Uterus (tissue), 2 donors: ENCODE results near the gene CPEB3.

Experiments used
- POLR2A ChIP-seq, 2 donors: fragments of 450-650 bp; IDR thresholded peaks; one replicate each; pipeline ENCODE4 v1.6.1; 2016; ENCODE audit warnings: antibody characterized with exemption in 2 of 2, mild to moderate bottlenecking in 1 of 2, moderate library complexity in 1 of 2
- TF ChIP-seq, protein P1 (sequence below), 4 experiments: fragments of 200-600 bp in 2 of 4; fragments of 450-650 bp in 2 of 4; sonication (generic) in 2 of 4; IDR thresholded peaks; one replicate each; pipeline ENCODE4 v1.5.1; 2016 to 2019; ENCODE audit warnings: antibody characterized with exemption in 4 of 4, mild to moderate bottlenecking in 2 of 4, moderate library complexity in 1 of 4

- no peak for TF ChIP-seq POLR2A (IDR thresholded peaks at IDR 0.05)
- TF ChIP-seq, protein P1, sequence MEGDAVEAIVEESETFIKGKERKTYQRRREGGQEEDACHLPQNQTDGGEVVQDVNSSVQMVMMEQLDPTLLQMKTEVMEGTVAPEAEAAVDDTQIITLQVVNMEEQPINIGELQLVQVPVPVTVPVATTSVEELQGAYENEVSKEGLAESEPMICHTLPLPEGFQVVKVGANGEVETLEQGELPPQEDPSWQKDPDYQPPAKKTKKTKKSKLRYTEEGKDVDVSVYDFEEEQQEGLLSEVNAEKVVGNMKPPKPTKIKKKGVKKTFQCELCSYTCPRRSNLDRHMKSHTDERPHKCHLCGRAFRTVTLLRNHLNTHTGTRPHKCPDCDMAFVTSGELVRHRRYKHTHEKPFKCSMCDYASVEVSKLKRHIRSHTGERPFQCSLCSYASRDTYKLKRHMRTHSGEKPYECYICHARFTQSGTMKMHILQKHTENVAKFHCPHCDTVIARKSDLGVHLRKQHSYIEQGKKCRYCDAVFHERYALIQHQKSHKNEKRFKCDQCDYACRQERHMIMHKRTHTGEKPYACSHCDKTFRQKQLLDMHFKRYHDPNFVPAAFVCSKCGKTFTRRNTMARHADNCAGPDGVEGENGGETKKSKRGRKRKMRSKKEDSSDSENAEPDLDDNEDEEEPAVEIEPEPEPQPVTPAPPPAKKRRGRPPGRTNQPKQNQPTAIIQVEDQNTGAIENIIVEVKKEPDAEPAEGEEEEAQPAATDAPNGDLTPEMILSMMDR (IDR thresholded peaks at IDR 0.05) = no peak
Measured at GRCh38 chr10:92126100-92126650, 164.7 kb downstream of the CPEB3 start.
